ENCODE measurements around the gene TBC1D10A.
A peak's percentile ranks its signal among the peaks of the same experiment; 100 is the strongest.

Gene TBC1D10A

GRCh38 chr22:30357650-30358215, 31.0 kb upstream of the TBC1D10A start:
- DNase-seq (ENCODE audit: insufficient read length, low spot score) (no peak), FAIRE-seq (no peak)
- no peak for TF ChIP-seq CTCF (IDR thresholded peaks at IDR 0.05; ENCODE audit: insufficient read depth, missing control alignments)

- no peak for TF ChIP-seq CTCF (IDR thresholded peaks at IDR 0.05; ENCODE audit: insufficient read depth, missing control alignments)
- FAIRE-seq (no peak), DNase-seq (ENCODE audit: insufficient read length, low spot score) (no peak)
Observed at GRCh38 chr22:30357236-30357570, 30.5 kb upstream of the TBC1D10A start.

- peak; percentile 50 for DNase-seq (ENCODE audit: insufficient read length, low spot score)
- TF ChIP-seq CTCF (IDR thresholded peaks at IDR 0.05; ENCODE audit: insufficient read depth, missing control alignments) = no peak
- no peak for FAIRE-seq
Observed at GRCh38 chr22:30356449-30357235, 29.9 kb upstream of the TBC1D10A start, which contains the start of the genes CCDC157 and SF3A1. CCDC157 (plus strand) TSS chr22:30357007; CDS start chr22:30366001, 8,994 bp downstream. SF3A1 (minus strand) TSS chr22:30356894; CDS start chr22:30356792, 102 bp downstream.

GRCh38 chr22:30354644-30355043, 27.9 kb upstream of the TBC1D10A start:
- DNase-seq (ENCODE audit: insufficient read length, low spot score) (no peak), FAIRE-seq (no peak)
- TF ChIP-seq CTCF (IDR thresholded peaks at IDR 0.05; ENCODE audit: insufficient read depth, missing control alignments) = no peak

- DNase-seq (ENCODE audit: insufficient read length, low spot score) = no peak
- TF ChIP-seq CTCF (IDR thresholded peaks at IDR 0.05; ENCODE audit: insufficient read depth, missing control alignments) = no peak
- FAIRE-seq = no peak
Observed at GRCh38 chr22:30351226-30351625, 24.5 kb upstream of the TBC1D10A start.

GRCh38 chr22:30348809-30349208, 22.1 kb upstream of the TBC1D10A start:
- TF ChIP-seq CTCF (IDR thresholded peaks at IDR 0.05; ENCODE audit: insufficient read depth, missing control alignments) = no peak
- FAIRE-seq (no peak), DNase-seq (ENCODE audit: insufficient read length, low spot score) (no peak)

- FAIRE-seq (no peak), DNase-seq (ENCODE audit: insufficient read length, low spot score) (no peak)
Observed at GRCh38 chr22:30348404-30348803, 21.7 kb upstream of the TBC1D10A start.

More at GRCh38 chr22:30348404-30348803, 21.7 kb upstream of the TBC1D10A start:
- TF ChIP-seq CTCF (IDR thresholded peaks at IDR 0.05; ENCODE audit: insufficient read depth, missing control alignments) = no peak

All from D721Med (cell line).